Neural crest cell (in vitro differentiated cells): ENCODE data around the gene FARSA. TPM values are rescaled to one million over a fixed set of nuclear protein-coding genes. Genes with fewer than 3 reads are reported as not detected.
"Not testable (repeated sequence)": the region's sequence is repeated elsewhere in the genome, so short reads cannot be mapped to it uniquely, and the experiment has no call there.

Source experiments
- DNase-seq: peaks from one replicate; pipeline ENCODE4 v3.0.0; 2021; ENCODE audit warnings: low read depth, mixed read lengths, low spot score
- H3K27ac Mint-ChIP-seq: one replicate; pipeline ENCODE4 v1.8.0; 2021; ENCODE audit warnings: mild to moderate bottlenecking, mixed read lengths; ENCODE audit not compliant: unreplicated experiment
- H3K27me3 Mint-ChIP-seq: 2 replicates; pipeline ENCODE4 v1.8.0; 2021; ENCODE audit warnings: low read depth, mild to moderate bottlenecking, mixed read lengths
- H3K36me3 Mint-ChIP-seq: 2 replicates; pipeline ENCODE4 v1.8.0; 2021; ENCODE audit warnings: low read depth, mild to moderate bottlenecking, mixed read lengths
- H3K4me1 Mint-ChIP-seq: 2 replicates; pipeline ENCODE4 v1.8.0; 2021; ENCODE audit warnings: mixed read lengths
- H3K4me3 Mint-ChIP-seq: one replicate; pipeline ENCODE4 v1.8.0; 2021; ENCODE audit warnings: mild to moderate bottlenecking, mixed read lengths
- H3K9me3 Mint-ChIP-seq: 2 replicates; pipeline ENCODE4 v1.8.0; 2021; ENCODE audit warnings: mixed read lengths
- total RNA-seq: library from RNA; stranded (reverse); gene quantifications from 2 replicates; pipeline ENCODE4 v1.2.1, GENCODE V29; 2021
- TF ChIP-seq, protein P1 (sequence below): fragments of 200-600 bp; sonication (generic); conservative IDR thresholded peaks from 2 replicates; pipeline ENCODE4 v1.5.0; 2021; ENCODE audit warnings: antibody characterized with exemption, mild to moderate bottlenecking

Gene FARSA
- total RNA-seq, 1 donor from 2014 or later: 83.1 TPM

DNA sequence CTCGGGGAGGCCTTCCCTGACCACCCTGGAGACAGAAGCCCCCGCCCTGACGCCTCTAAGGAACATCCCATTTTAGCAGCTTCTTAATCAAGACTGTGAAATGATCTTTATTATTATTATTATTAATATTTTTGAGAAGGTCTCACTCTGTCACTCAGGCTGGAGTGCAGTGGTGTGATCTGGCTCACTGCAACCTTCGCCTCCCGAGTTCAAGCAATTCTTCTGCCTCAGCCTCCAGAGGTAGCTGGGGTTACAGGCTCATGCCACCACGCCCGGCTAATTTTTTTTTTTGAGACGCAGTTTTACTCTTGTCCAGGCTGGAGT lies 32.3 kb upstream of the FARSA start:
- TF ChIP-seq, protein P1, sequence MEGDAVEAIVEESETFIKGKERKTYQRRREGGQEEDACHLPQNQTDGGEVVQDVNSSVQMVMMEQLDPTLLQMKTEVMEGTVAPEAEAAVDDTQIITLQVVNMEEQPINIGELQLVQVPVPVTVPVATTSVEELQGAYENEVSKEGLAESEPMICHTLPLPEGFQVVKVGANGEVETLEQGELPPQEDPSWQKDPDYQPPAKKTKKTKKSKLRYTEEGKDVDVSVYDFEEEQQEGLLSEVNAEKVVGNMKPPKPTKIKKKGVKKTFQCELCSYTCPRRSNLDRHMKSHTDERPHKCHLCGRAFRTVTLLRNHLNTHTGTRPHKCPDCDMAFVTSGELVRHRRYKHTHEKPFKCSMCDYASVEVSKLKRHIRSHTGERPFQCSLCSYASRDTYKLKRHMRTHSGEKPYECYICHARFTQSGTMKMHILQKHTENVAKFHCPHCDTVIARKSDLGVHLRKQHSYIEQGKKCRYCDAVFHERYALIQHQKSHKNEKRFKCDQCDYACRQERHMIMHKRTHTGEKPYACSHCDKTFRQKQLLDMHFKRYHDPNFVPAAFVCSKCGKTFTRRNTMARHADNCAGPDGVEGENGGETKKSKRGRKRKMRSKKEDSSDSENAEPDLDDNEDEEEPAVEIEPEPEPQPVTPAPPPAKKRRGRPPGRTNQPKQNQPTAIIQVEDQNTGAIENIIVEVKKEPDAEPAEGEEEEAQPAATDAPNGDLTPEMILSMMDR: no peak
- H3K36me3 Mint-ChIP-seq: no peaks in the 10 kb centered on the region
- peaks cover 31% of the 10 kb centered on the region for H3K27me3 Mint-ChIP-seq
- peak overlapping the region; percentile 57 for H3K4me3 Mint-ChIP-seq
- no peaks in the 10 kb centered on the region for H3K9me3 Mint-ChIP-seq
- H3K4me1 Mint-ChIP-seq: peaks cover 5% of the 10 kb centered on the region
- no peak for DNase-seq
- H3K27ac Mint-ChIP-seq: no peak overlapping the region

DNA sequence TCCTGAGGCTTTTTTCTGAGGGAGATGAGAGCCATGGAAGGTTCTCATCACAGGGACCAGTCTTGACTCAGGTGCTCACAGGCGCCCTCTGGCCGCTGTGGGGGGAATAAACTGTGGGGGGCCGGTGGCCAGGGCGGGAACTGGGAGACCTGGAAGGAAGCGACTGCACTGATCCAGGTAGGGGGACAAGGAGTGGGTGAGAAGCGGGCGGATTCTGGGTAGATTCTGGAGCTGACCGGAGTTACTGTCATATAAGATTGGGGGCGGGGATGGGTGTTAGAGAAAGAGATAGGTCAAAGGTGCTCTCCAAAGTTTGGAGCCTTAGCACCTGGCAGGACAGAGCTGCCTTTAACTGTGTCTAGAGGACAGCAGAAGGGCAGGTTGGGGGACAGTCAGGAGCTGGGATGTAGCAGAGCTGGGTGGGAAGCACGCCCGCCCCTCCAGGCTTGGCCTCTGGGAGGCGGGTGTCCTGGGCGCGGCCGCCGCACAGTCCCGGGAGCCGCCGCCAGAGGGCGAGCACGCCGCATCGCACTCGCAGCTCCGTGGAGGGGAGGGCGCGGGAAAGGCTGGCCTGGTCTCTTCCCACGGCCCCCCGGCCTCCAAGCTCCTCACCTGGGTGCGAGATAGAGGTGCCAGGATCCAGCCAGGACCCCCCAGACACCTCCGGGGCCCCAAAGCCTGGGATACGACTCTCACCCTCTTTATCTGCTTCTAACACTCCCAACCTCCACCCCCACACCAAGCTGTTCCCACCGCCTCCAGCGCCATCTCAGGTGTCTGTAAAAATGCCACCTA lies 31.7 kb upstream of the FARSA start:
- Mint-ChIP-seq H3K27me3 (peaks cover 28% of the 10 kb centered on the region), H3K4me3 (peak overlapping the region; percentile 81), H3K4me1 (peaks cover 5% of the 10 kb centered on the region), H3K9me3 (no peaks in the 10 kb centered on the region), H3K27ac (peak overlapping the region; percentile 94), H3K36me3 (no peaks in the 10 kb centered on the region)
- DNase-seq: peak; percentile 81
- TF ChIP-seq, protein P1: peak; percentile 90

DNA sequence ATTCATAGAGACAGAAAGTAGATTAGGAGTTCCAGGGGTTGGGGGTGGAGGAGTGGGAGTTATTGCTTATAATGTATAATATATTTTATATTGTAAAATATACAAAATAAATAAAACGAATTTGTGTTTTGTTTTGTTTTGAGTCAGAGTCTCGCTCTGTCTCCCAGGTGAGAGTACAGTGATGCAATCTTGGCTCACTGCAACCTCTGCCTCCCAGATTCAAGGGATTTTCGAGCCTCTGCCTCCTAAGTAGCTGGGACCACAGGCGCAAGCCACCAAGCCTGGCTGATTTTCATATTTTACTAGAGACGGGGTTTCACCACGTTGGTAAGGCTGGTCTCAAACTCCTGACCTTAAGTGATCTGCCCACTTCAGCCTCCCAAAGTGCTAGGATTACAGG lies 26.0 kb upstream of the FARSA start:
- Mint-ChIP-seq H3K4me3 (no peak overlapping the region), H3K9me3 (no peaks in the 10 kb centered on the region), H3K27me3 (peaks cover 19% of the 10 kb centered on the region), H3K36me3 (peaks cover 3% of the 10 kb centered on the region), H3K27ac (no peak overlapping the region), H3K4me1 (peaks cover 21% of the 10 kb centered on the region)
- no peak for DNase-seq
- TF ChIP-seq, protein P1: no peak

DNA sequence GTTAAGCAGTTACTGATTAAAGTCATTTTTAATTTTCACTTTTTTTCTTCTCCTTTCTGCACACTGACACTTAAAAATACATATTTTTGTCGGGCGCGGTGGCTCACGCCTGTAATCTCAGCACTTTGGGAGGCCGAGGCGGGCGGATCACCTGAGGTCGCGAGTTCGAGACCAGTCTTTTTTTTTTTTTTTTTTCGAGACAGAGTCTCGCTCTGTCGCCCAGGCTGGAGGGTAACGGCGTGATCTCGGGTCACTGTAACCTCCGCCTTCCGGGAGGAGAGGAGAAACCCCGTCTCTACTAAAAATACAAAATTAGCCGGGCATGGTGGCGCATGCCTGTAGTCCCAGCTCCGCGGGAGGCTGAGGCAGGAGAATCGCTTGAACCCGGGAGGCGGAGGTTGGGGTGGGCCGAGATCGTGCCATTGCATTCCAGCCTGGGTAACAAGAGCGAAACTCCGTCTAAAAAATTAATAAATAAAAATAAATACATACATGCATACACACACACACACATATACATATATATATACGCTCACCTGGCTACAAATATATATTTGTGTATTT lies 24.0 kb upstream of the FARSA start:
- not testable (repeated sequence) for DNase-seq, H3K9me3 Mint-ChIP-seq, H3K27me3 Mint-ChIP-seq, H3K36me3 Mint-ChIP-seq
- Mint-ChIP-seq H3K4me3 (peak overlapping the region; percentile 87), H3K27ac (peak overlapping the region; percentile 62), H3K4me1 (peaks cover 23% of the 10 kb centered on the region)

DNA sequence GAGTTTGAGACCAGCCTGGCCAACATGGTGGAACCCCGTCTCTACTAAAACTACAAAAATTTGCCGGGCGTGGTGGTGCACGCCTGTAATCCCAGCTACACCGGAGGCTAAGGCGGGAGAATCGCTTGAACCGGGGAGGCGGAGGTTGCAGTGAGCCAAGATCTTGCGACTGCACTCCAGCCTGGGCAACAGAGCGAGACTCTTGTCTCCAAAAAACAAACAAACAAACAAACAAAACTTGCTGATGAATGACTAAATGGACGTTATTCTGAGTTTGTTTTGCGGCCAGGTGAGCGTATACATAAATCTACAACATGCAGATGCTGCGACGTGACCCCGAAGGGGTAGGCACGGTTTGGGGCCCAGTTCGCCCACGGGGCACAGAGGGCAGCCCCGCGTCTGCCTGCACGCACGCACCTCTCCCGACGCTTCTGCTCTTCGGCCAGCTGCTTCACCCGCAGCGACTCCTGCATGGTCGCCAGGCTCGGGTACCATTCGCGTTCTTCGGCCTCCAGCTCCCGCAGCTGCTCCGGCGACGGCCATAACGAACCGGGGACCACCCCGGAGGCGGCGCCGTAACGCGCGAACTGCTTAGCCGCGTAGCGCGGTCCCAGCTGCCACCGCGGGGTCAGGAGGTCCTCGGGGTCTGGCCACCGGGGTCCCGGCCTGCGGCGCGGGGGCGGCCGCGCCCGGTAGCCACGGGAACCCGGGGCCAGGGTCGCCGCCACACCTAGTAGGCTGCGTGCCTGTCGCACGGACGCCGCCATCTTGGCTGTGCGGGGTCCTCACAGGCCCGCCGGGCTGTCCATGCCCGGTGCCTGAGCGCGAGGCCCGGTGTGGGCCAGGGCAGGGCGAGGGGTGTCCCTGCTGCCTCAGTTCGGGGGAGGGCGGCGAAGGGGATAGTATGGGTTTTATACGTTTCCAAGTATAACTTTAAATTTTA lies 23.2 kb upstream of the FARSA start, which contains the start of gene GADD45GIP1:
TSS of gene GADD45GIP1 (minus strand) at position 778 of the 943 bp plus-strand sequence. CDS start at position 767, 11 bp downstream.
- H3K36me3 Mint-ChIP-seq: peaks cover 6% of the 10 kb centered on the region
- TF ChIP-seq, protein P1: no peak
- peak within 1 kb of the TSS; percentile 90 for H3K4me3 Mint-ChIP-seq
- H3K4me1 Mint-ChIP-seq: peaks cover 23% of the 10 kb centered on the region
- peak within 1 kb of the TSS; percentile 62 for H3K27ac Mint-ChIP-seq
- peaks cover 5% of the 10 kb centered on the region for H3K27me3 Mint-ChIP-seq
- H3K9me3 Mint-ChIP-seq: no peaks in the 10 kb centered on the region
- peak; percentile 71 for DNase-seq
